Smooth muscle cell (in vitro differentiated cells): ENCODE results near the gene ZFAND2A. TPM values are rescaled to one million over a fixed set of nuclear protein-coding genes. Genes with fewer than 3 reads are reported as not detected.
"Not testable (repeated sequence)": the region's sequence is repeated elsewhere in the genome, so short reads cannot be mapped to it uniquely, and the experiment has no call there.

Experiments
- DNase-seq: peaks from one replicate; lab custom pipeline; 2025; ENCODE audit not compliant: unreplicated experiment; lab: John Stamatoyannopoulos, UW
- H2AFZ ChIP-seq: fragments of 200-600 bp; sonication (generic); 2 replicates; pipeline ENCODE4 v1.6.0; 2016; ENCODE audit warnings: antibody characterized with exemption, low read depth, mild to moderate bottlenecking
- H3F3A ChIP-seq: fragments of 200-600 bp; sonication (generic); 2 replicates; pipeline ENCODE4 v1.6.0; 2017; ENCODE audit warnings: antibody characterized with exemption, low read depth
- H3K27ac ChIP-seq: fragments of 200-600 bp; sonication (generic); 2 replicates; pipeline ENCODE4 v1.5.1; 2016; ENCODE audit warnings: low read depth, mild to moderate bottlenecking
- H3K27me3 ChIP-seq: fragments of 200-600 bp; sonication (generic); 2 replicates; pipeline ENCODE4 v1.6.1; 2016; ENCODE audit warnings: low read depth, mild to moderate bottlenecking
- H3K36me3 ChIP-seq: fragments of 200-600 bp; sonication (generic); 2 replicates; pipeline ENCODE4 v1.5.1; 2016; ENCODE audit warnings: low read depth
- H3K4me1 ChIP-seq: fragments of 200-600 bp; sonication (generic); 2 replicates; pipeline ENCODE4 v1.5.1; 2016; ENCODE audit warnings: low read depth
- H3K4me2 ChIP-seq: fragments of 200-600 bp; sonication (generic); 2 replicates; pipeline ENCODE4 v1.6.0; 2016; ENCODE audit warnings: mild to moderate bottlenecking
- H3K4me3 ChIP-seq: fragments of 200-600 bp; sonication (generic); 2 replicates; pipeline ENCODE4 v1.5.1; 2016; ENCODE audit warnings: mild to moderate bottlenecking
- H3K79me2 ChIP-seq: fragments of 200-600 bp; sonication (generic); 2 replicates; pipeline ENCODE4 v1.6.0; 2016; ENCODE audit warnings: low read depth, mild to moderate bottlenecking
- H3K9ac ChIP-seq: fragments of 200-600 bp; sonication (generic); 2 replicates; pipeline ENCODE4 v1.6.0; 2016; ENCODE audit warnings: low read depth
- H3K9me3 ChIP-seq: fragments of 200-600 bp; sonication (generic); replicated peaks from 2 replicates; pipeline ENCODE4 v1.5.1; 2016; ENCODE audit warnings: low read depth
- H4K20me1 ChIP-seq: fragments of 200-600 bp; sonication (generic); 2 replicates; pipeline ENCODE4 v1.6.0; 2016; ENCODE audit warnings: low read depth
- CTCF ChIP-seq: fragments of 200-600 bp; sonication (generic); IDR thresholded peaks from 2 replicates; pipeline ENCODE4 v1.5.1; 2017; ENCODE audit warnings: borderline replicate concordance, mild to moderate bottlenecking, antibody characterized with exemption; ENCODE audit not compliant: insufficient read depth, poor library complexity, severe bottlenecking
- WGBS: methylation state at CpG from one replicate; pipeline ENCODE4 v1.1.7; 2016; ENCODE audit warnings: low lambda C conversion rate; 5-methylcytosine and 5-hydroxymethylcytosine counted together
- polyA plus RNA-seq: library from polyadenylated mRNA; unstranded; fragments of >200 nt; fragmentation: Nextera tagmentation; extraction: Ambion mirVana; gene quantifications from 2 replicates; pipeline ENCODE4 v1.2.1, GENCODE V29; 2016
- total RNA-seq: library from RNA; depleted of rRNA; stranded (reverse); fragments of >200 nt; gene quantifications from 2 replicates; pipeline ENCODE4 v1.2.3, GENCODE V29; 2014

ZFAND2A gene
- total and polyA plus RNA-seq, 2 experiments from 2014 or later, result 16.2 to 29.9 TPM

- H3K4me3 ChIP-seq, result no peak overlapping the region
- no peak overlapping the region for H2AFZ ChIP-seq
- no peaks in the 10 kb centered on the region for H3K27me3 ChIP-seq
- H3K4me1 ChIP-seq, result no peaks in the 10 kb centered on the region
- H3K36me3 ChIP-seq, result no peaks in the 10 kb centered on the region
- WGBS, result 96% methylated on average over 33 of the region's 38 CpGs
- H3F3A ChIP-seq, result no peaks in the 10 kb centered on the region
- H3K27ac ChIP-seq, result no peak overlapping the region
- H3K4me2 ChIP-seq, result no peak overlapping the region
- no peaks in the 10 kb centered on the region for H3K9me3 ChIP-seq
- TF ChIP-seq CTCF, result no peak
- peaks cover 65% of the 10 kb centered on the region for H4K20me1 ChIP-seq
- no peak overlapping the region for H3K9ac ChIP-seq
- no peak for DNase-seq
- peaks cover 4% of the 10 kb centered on the region for H3K79me2 ChIP-seq
Measured at GRCh38 chr7:1117321-1117928, 42.6 kb downstream of the ZFAND2A start.

GRCh38 chr7:1116383-1117008 lies 43.5 kb downstream of the ZFAND2A start:
- H3F3A ChIP-seq, result not testable (repeated sequence)

GRCh38 chr7:1115171-1116045 lies 44.6 kb downstream of the ZFAND2A start:
- H2AFZ ChIP-seq, H3K4me1 ChIP-seq, H3K4me3 ChIP-seq, H3K27ac ChIP-seq, H3K36me3 ChIP-seq, H3K79me2 ChIP-seq, DNase-seq, H3K27me3 ChIP-seq, H3F3A ChIP-seq, H3K9ac ChIP-seq, H3K4me2 ChIP-seq, H3K9me3 ChIP-seq: not testable (repeated sequence)
- H4K20me1 ChIP-seq, result peaks cover 63% of the 10 kb centered on the region
- WGBS, result 94% methylated on average over 38 of the region's 44 CpGs

More at GRCh38 chr7:1116383-1117008, 43.5 kb downstream of the ZFAND2A start:
- H3K27ac ChIP-seq, H3K36me3 ChIP-seq, H3K9ac ChIP-seq, H3K4me1 ChIP-seq, H3K4me3 ChIP-seq, H3K4me2 ChIP-seq, DNase-seq, H3K79me2 ChIP-seq, H3K9me3 ChIP-seq, H3K27me3 ChIP-seq, H2AFZ ChIP-seq: not testable (repeated sequence)
- peaks cover 65% of the 10 kb centered on the region for H4K20me1 ChIP-seq
- WGBS, result 95% methylated on average over 49 of the region's 49 CpGs

- H3K27ac ChIP-seq, result no peak overlapping the region
- no peak overlapping the region for H3K9ac ChIP-seq
- no peak overlapping the region for H3K4me3 ChIP-seq
- H4K20me1 ChIP-seq, result peaks cover 65% of the 10 kb centered on the region
- H3K27me3 ChIP-seq, result no peaks in the 10 kb centered on the region
- 93% methylated on average over 19 of the region's 19 CpGs for WGBS
- no peaks in the 10 kb centered on the region for H3K9me3 ChIP-seq
- no peaks in the 10 kb centered on the region for H3F3A ChIP-seq
- H2AFZ ChIP-seq, result no peak overlapping the region
- no peak for TF ChIP-seq CTCF
- no peaks in the 10 kb centered on the region for H3K36me3 ChIP-seq
- H3K4me2 ChIP-seq, result no peak overlapping the region
- peaks cover 4% of the 10 kb centered on the region for H3K79me2 ChIP-seq
- no peaks in the 10 kb centered on the region for H3K4me1 ChIP-seq
- DNase-seq, result no peak
Measured at GRCh38 chr7:1114505-1114904, 45.5 kb downstream of the ZFAND2A start.
